IPS-15b (cell line): ENCODE data around the gene FBRSL1.

Experiments
- H3K27me3 ChIP-seq: one replicate; pipeline ENCODE4 v1.6.1; 2013; ENCODE audit warnings: low read length; ENCODE audit not compliant: control insufficient read depth, insufficient read depth
- H3K36me3 ChIP-seq: one replicate; pipeline ENCODE4 v1.6.1; 2013; ENCODE audit warnings: low read length; ENCODE audit not compliant: control insufficient read depth, insufficient read depth
- H3K4me1 ChIP-seq: one replicate; pipeline ENCODE4 v1.6.1; 2013; ENCODE audit warnings: mild to moderate bottlenecking, low read length; ENCODE audit not compliant: control insufficient read depth, insufficient read depth
- H3K4me3 ChIP-seq: one replicate; pipeline ENCODE4 v1.5.1; 2013; ENCODE audit warnings: low read depth, low read length
- H3K9ac ChIP-seq: one replicate; pipeline ENCODE4 v1.6.1; 2013; ENCODE audit warnings: low read depth, mild to moderate bottlenecking, low read length
- H3K9me3 ChIP-seq: one replicate; pipeline ENCODE4 v1.6.1; 2013; ENCODE audit warnings: mild to moderate bottlenecking, low read length; ENCODE audit not compliant: control insufficient read depth, insufficient read depth

FBRSL1 gene

DNA sequence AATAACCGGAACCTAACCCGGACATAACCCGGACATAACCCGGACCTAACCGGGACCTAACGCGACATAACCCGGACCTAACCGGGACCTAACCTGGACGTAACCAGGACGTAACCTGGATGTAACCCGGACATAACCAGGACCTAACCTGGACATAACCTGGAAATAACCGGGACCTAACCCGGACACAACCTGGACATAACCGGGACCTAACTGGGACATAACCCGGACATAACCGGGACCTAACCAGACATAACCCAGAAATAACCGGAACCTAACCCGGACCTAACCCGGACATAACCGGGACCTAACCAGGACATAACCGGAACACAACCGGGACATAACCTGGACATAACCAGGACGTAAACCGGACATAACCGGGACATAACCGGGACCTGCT lies 6.7 kb upstream of the FBRSL1 start:
- H3K4me1 ChIP-seq, result no peaks in the 10 kb centered on the region
- H3K9ac ChIP-seq, result no peak overlapping the region
- peaks cover 60% of the 10 kb centered on the region for H3K27me3 ChIP-seq

DNA sequence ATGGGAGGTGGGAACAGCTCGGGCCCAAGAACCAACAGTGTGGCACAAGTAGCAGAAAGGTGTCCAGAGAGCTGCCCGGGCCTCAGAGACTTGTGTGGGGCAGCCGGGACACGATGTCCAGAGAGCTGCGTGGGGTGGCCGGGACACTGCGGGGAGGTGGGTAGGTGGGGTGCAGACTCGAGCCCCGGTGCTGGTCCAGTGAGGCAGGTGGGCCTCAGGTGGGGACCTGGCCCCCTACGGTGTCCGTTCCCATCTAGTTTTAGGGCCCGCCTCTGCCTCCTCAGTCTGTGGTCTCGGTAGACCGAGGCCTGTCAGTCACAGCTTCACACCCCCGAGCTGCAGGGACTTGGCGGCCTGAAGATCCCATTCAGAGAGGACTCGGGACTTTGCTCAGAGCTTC lies 6.3 kb upstream of the FBRSL1 start:
- H3K9me3 ChIP-seq, result no peaks in the 10 kb centered on the region
- H3K4me3 ChIP-seq, result no peak overlapping the region
- peaks cover 60% of the 10 kb centered on the region for H3K27me3 ChIP-seq
- no peak overlapping the region for H3K9ac ChIP-seq
- H3K4me1 ChIP-seq, result no peaks in the 10 kb centered on the region
- no peaks in the 10 kb centered on the region for H3K36me3 ChIP-seq

More for the DNA sequence above, 6.7 kb upstream of the FBRSL1 start:
- Histone ChIP-seq H3K36me3 (no peaks in the 10 kb centered on the region), H3K4me3 (no peak overlapping the region), H3K9me3 (no peaks in the 10 kb centered on the region)

DNA sequence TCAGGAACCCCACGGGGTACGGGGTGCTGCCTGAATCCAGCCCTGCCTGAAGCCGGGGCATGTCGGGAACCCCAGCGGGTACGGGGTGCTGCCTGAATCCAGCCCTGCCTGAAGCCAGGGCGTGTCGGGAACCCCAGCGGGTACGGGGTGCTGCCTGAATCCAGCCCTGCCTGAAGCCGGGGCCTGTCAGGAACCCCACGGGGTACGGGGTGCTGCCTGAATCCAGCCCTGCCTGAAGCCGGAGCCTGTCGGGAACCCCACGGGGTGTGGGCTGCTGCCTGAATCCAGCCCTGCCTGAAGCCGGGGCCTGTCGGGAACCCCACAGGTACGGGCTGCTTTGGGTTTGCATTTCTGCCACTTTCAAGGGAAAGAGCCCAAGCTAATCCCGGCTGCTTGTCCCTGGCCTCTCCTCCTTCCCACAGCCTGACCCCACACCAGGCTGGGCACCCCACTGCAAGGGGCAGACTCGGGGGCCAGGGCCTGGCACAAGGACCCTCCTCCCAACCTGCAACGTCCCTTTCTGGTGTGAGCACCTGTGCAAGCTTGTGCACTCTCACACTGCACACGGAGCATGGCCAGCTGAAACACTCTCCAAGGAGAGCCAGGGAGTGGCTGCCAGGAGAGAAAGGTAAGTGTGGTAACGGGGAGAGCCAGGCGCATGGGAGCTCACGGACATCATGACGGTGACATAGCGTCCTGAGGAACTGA lies 5.6 kb upstream of the FBRSL1 start:
- no peaks in the 10 kb centered on the region for H3K9me3 ChIP-seq
- H3K4me1 ChIP-seq, result peaks cover 2% of the 10 kb centered on the region
- peaks cover 64% of the 10 kb centered on the region for H3K27me3 ChIP-seq
- H3K9ac ChIP-seq, result no peak overlapping the region
- no peak overlapping the region for H3K4me3 ChIP-seq
- H3K36me3 ChIP-seq, result no peaks in the 10 kb centered on the region

DNA sequence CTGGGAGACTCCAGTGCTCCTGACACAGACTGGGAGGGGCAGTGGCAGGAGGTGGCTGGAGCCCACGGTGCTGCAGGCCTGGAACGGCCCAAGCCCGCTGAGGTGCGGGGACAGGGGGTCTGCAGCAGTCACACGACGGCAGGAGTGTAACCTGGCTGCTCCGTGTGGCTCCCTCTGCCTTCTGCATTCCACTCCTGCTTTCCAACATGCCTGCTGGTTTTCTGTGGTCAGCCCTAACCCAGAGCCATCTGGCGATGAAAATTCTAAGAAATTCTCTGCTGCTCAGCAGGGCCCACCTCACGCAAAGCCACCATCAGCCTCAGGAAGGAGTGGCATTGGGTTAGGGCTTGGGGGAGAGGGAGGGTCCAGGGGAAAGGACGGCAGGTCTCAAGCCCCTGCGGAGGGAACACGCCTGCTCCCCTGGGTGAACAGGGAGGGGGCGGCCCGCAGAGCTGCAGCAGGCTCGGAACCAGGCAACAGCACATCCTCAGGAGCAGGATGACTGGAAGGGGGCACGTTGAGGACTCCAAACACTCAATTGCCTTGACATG lies 5.0 kb upstream of the FBRSL1 start:
- peaks cover 58% of the 10 kb centered on the region for H3K27me3 ChIP-seq
- H3K9me3 ChIP-seq, result no peaks in the 10 kb centered on the region
- no peak overlapping the region for H3K4me3 ChIP-seq
- no peak overlapping the region for H3K9ac ChIP-seq
- H3K4me1 ChIP-seq, result peaks cover 2% of the 10 kb centered on the region
- H3K36me3 ChIP-seq, result no peaks in the 10 kb centered on the region

- peaks cover 56% of the 10 kb centered on the region for H3K27me3 ChIP-seq
- H3K36me3 ChIP-seq, result no peaks in the 10 kb centered on the region
- no peak overlapping the region for H3K4me3 ChIP-seq
- no peaks in the 10 kb centered on the region for H3K9me3 ChIP-seq
- H3K9ac ChIP-seq, result no peak overlapping the region
- H3K4me1 ChIP-seq, result peaks cover 2% of the 10 kb centered on the region
Observed at GRCh38 chr12:132485619-132486018, 4.3 kb upstream of the FBRSL1 start.

GRCh38 chr12:132486168-132486567 lies 3.8 kb upstream of the FBRSL1 start:
- Histone ChIP-seq H3K36me3 (no peaks in the 10 kb centered on the region), H3K27me3 (peaks cover 52% of the 10 kb centered on the region), H3K4me1 (peaks cover 4% of the 10 kb centered on the region), H3K9me3 (no peaks in the 10 kb centered on the region), H3K9ac (no peak overlapping the region), H3K4me3 (no peak overlapping the region)

GRCh38 chr12:132486576-132486975 lies 3.4 kb upstream of the FBRSL1 start:
- Histone ChIP-seq H3K9me3 (no peaks in the 10 kb centered on the region), H3K9ac (no peak overlapping the region), H3K36me3 (no peaks in the 10 kb centered on the region), H3K4me3 (no peak overlapping the region), H3K4me1 (peaks cover 6% of the 10 kb centered on the region), H3K27me3 (peaks cover 48% of the 10 kb centered on the region)

GRCh38 chr12:132487311-132487741 lies 2.6 kb upstream of the FBRSL1 start:
- Histone ChIP-seq H3K4me3 (no peak overlapping the region), H3K9me3 (no peaks in the 10 kb centered on the region), H3K9ac (no peak overlapping the region), H3K27me3 (peaks cover 41% of the 10 kb centered on the region), H3K4me1 (peaks cover 6% of the 10 kb centered on the region), H3K36me3 (peaks cover 3% of the 10 kb centered on the region)

- peaks cover 30% of the 10 kb centered on the region for H3K27me3 ChIP-seq
- no peaks in the 10 kb centered on the region for H3K9me3 ChIP-seq
- H3K9ac ChIP-seq, result no peak overlapping the region
- peak overlapping the region; percentile 39 for H3K4me3 ChIP-seq
- H3K36me3 ChIP-seq, result peaks cover 3% of the 10 kb centered on the region
- peaks cover 6% of the 10 kb centered on the region for H3K4me1 ChIP-seq
Observed at GRCh38 chr12:132488127-132489077, 1.5 kb upstream of the FBRSL1 start.

- no peak overlapping the region for H3K9ac ChIP-seq
- H3K9me3 ChIP-seq, result no peaks in the 10 kb centered on the region
- peak overlapping the region; percentile 39 for H3K4me3 ChIP-seq
- H3K4me1 ChIP-seq, result peaks cover 6% of the 10 kb centered on the region
- peaks cover 3% of the 10 kb centered on the region for H3K36me3 ChIP-seq
- peaks cover 29% of the 10 kb centered on the region for H3K27me3 ChIP-seq
Observed at GRCh38 chr12:132489078-132489601, 811 bp upstream of the FBRSL1 start.

DNA sequence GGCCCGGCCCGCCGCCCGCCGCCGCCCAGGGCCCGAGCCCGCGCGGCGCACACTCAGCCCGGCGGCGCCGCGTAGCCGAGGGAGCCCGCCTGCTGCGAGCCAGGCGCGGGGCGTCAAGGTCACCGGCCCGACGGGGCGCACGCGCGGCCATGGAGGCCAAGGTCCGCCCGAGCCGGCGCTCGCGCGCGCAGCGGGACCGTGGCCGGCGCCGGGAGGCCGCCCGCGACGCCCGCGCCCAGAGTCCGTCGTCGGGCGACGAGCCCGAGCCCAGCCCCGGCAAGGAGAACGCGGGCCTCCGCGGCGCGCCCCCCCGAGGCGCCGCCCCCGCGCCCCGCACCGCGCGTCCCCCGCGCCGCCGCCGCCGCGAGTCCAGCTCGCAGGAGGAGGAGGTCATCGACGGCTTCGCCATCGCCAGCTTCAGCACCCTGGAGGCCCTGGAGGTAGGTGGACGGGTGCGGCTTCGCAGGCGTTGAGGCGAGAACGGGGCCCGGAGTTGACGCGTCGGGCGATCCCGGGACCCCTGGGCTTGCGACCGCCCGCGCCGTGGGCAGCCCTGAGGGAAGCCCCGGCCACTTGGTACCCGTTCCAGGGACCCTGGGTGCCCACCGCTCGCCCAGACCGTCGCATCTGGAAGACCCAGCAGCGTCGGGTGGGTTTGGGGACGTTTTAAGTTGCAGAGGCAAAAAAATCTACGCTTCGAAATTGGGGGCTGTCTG lies 629 bp downstream of the FBRSL1 start:
- Histone ChIP-seq H3K4me1 (peaks cover 6% of the 10 kb centered on the region), H3K9me3 (no peaks in the 10 kb centered on the region), H3K36me3 (peaks cover 3% of the 10 kb centered on the region), H3K9ac (peak overlapping the region; percentile 47), H3K4me3 (peak overlapping the region; percentile 70), H3K27me3 (peaks cover 17% of the 10 kb centered on the region)
